GM21723 (cell line): ENCODE results near the gene FNDC11.
"Not testable (repeated sequence)": the region's sequence is repeated elsewhere in the genome, so short reads cannot be mapped to it uniquely, and the experiment has no call there.

Experiments
- ATAC-seq: cut with Tn5 transposase; IDR thresholded peaks from one replicate; pipeline ENCODE4 v1.9.1; 2021; ENCODE audit warnings: mild to moderate bottlenecking, moderate library complexity; ENCODE audit not compliant: unreplicated experiment

FNDC11 gene

GRCh38 chr20:63565699-63566335 is 11.9 kb downstream of the FNDC11 start:
- no peak for ATAC-seq

DNA sequence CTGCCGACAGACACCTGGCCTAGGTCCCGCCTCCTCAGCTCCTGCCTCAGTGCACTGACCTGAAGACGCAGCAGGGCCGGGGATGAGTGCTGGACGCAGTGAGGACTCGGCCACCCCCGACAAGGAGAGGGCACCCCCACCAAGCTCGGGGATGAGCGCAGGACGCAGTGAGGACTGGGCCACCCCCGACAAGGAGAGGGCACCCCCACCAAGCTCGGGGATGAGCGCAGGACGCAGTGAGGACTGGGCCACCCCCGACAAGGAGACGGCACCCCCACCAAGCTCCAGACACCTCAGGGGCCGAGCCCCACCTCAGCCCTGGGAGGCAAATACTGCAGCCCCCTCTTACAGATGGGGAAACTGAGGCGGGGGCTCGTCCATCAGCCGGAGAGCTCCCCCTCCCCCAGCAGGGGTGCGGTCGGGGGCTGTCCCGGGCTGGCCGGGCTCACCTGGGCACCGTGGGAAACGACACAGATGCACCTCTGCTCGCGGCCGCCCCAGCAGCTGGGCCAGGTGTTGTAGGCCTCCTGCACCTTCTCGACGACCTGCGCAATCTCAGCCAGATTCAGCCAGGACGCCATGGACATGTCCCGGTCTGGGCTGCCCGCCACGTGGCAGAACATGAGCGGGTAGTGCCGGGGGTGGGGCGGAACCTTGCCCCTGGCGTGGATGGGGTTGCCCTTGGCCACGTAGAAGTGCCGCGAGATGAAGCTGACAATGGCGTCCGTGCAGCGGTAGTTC is 12.6 kb downstream of the FNDC11 start:
- ATAC-seq, result no peak

DNA sequence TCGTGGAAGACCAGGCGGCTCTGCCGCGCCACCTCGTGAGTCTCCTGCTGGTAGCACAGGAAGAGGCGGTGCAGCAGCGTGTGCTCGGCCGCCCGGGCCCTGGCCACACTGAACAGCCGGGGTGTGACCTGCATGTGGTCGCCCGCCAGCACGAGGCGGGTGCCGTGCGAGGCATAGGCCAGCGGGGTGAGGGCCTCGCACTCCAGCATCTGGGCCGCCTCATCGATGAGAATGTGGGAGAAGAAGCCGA is 13.1 kb downstream of the FNDC11 start:
- ATAC-seq, result peak; percentile 6

DNA sequence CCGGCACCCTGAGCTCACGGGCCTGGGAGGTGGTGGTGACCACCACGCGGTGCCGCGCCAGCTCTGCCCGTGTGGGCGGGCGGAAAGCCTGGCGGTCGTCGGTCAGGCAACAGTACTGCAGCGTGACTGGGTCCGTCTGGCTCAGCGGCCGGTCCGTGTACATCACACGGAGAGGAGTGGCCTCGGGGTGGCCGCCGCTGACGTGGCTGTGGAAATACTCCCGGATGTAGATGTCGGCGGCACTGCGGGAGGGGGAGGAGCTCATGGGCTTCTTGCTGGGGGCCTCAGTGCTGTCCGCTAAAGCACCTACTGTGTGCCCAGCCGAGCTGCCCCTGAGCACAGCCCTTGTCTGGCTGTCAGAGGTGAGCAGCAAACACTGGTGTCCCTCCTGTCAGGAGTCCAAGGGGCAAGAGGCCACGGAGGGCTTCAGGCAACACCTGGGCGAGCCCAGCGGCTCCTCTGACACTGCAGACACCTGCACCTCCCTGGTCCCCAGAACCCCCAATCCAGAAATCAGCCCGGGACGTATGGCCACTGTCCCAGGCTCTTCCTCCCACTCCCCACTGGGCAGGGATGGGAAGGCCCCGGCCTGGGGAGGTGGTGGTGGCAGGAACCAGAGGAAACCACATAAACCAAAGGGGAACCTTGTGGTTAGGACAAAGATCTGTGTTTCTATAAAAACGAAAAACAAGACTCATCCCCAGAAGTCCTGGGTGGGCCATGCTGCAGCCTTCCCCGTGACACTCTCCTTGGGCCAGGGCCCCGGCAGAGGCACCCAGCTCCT is 13.6 kb downstream of the FNDC11 start:
- ATAC-seq, result peak; percentile 72

- peak; percentile 5 for ATAC-seq
Measured at GRCh38 chr20:63568170-63568981, 14.4 kb downstream of the FNDC11 start.

- no peak for ATAC-seq
Measured at GRCh38 chr20:63568986-63569949, 15.3 kb downstream of the FNDC11 start.

DNA sequence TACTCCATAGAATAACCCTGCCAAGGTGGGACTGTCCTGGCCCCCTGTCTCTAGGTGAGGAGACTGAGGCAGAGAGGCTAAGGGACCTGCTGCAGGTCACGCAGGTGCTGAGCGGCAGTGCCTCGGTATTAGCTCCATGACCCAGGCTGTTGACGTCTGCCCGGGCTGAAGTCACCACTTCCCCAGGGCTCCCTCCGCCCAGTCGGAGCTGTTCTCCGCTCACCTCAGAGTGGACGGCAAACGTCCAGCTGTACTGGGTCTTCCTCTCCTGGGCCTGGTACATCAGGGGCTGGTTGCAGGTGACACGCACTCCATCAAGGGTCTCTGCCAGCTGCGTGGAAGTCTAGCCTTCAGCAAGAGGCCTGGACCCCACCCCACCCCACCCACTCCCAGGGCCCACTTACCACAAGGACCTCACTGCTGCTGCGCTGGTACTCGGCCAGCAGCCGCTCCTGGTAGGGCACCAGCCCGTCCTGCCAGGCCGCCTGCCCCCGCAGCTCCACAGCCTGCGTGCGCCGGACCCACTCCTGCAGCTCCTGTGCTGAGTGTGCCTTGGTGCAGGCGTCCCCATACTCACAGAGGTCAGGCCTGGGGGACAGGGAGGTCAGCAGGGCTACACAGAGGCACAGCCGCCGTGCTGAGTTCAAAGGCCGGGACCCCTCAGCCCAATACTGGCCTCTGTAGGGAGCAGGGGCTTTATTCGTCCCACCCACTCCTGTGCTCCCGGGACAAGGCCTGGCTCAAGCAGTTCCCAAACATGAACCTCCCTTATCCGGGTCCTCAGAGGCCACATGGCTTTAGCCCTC is 16.5 kb downstream of the FNDC11 start:
- no peak for ATAC-seq

DNA sequence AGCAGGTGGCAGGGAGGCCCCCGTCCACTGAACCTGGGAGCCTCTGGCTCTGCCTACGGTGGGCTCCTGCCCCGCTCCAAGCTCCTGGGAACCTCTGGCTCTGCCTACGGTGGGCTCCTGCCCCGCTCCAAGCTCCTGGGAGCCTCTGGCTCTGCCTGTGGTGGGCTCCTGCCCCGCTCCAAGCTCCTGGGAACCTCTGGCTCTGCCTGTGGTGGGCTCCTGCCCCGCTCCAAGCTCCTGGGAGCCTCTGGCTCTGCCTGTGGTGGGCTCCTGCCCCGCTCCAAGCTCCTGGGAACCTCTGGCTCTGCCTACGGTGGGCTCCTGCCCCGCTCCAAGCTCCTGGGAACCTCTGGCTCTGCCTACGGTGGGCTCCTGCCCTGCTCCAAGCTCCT is 17.1 kb downstream of the FNDC11 start:
- not testable (repeated sequence) for ATAC-seq

- no peak for ATAC-seq
Measured at GRCh38 chr20:63572071-63572787, 18.3 kb downstream of the FNDC11 start.

- peak; percentile 25 for ATAC-seq
Measured at GRCh38 chr20:63572788-63573646, 19.1 kb downstream of the FNDC11 start.

- ATAC-seq, result peak; percentile 22
Measured at GRCh38 chr20:63573647-63574131, 19.7 kb downstream of the FNDC11 start.

DNA sequence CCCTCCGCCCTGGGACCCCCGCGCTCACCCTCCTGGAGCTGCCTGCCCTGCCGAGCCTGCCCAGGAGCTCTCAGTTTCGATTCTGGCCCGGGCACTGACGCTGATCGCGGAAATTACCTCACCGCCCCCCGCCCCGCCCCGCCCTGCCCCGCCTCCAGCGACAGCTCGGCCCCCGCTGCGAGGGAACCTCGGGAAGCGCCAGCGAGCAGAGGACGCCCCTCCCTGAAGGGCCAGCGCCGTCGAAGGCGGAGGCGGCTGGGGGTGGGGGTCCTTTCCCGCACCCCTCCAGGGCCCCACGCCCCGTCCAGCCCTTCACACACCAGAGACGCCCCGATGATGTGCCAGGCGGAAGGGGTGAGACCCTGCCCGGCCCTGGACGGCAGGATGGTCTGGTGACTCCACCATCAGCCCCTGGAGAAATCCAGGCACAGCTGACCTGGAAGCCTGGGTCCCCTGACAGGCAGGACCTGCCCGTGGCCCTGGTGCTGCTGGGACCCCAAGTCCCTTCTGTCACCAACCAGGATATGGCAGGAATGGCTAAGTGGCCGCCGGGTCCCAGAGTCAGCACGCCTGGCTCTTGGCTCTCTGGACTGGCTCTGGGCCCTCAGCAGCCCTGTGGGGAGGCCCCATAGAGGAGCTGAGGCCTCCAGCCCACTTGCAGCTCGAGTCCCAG is 20.3 kb downstream of the FNDC11 start, which contains the start of gene HELZ2:
TSS of gene HELZ2 (minus strand) at position 84 of the 673 bp plus-strand sequence. CDS start 1,854 bp downstream, outside the sequence.
- ATAC-seq, result peak; percentile 66

- ATAC-seq, result no peak
Measured at GRCh38 chr20:63574829-63575743, 21.1 kb downstream of the FNDC11 start.

- no peak for ATAC-seq
Measured at GRCh38 chr20:63576311-63576710, 22.4 kb downstream of the FNDC11 start.

- ATAC-seq, result no peak
Measured at GRCh38 chr20:63577317-63577894, 23.4 kb downstream of the FNDC11 start.
